ENCODE measurements around the gene CUX1. TPM values are rescaled to one million over a fixed set of nuclear protein-coding genes. Genes with fewer than 3 reads are reported as not detected.

Gene CUX1
- total RNA-seq, 1 donor, result 46.2 TPM

- H3K4me3 ChIP-seq (ENCODE audit: low read depth, low read length), result no peak overlapping the region
- DNase-seq (ENCODE audit: low read depth), result no peak
- no peak for TF ChIP-seq CTCF (IDR thresholded peaks at IDR 0.05; ENCODE audit: insufficient read depth, low read depth, low read length)
Measured at GRCh38 chr7:102059524-102059923, 242.1 kb downstream of the CUX1 start.

GRCh38 chr7:102061354-102061945 is 244.0 kb downstream of the CUX1 start:
- H3K4me3 ChIP-seq (ENCODE audit: low read depth, low read length), result no peak overlapping the region
- no peak for DNase-seq (ENCODE audit: low read depth)
- no peak for TF ChIP-seq CTCF (IDR thresholded peaks at IDR 0.05; ENCODE audit: insufficient read depth, low read depth, low read length)

- no peak overlapping the region for H3K4me3 ChIP-seq (ENCODE audit: low read depth, low read length)
- TF ChIP-seq CTCF (IDR thresholded peaks at IDR 0.05; ENCODE audit: insufficient read depth, low read depth, low read length), result no peak
- DNase-seq (ENCODE audit: low read depth), result peak; percentile 95
Measured at GRCh38 chr7:102061981-102062390, 244.6 kb downstream of the CUX1 start.

- H3K4me3 ChIP-seq (ENCODE audit: low read depth, low read length), result no peak overlapping the region
- no peak for TF ChIP-seq CTCF (IDR thresholded peaks at IDR 0.05; ENCODE audit: insufficient read depth, low read depth, low read length)
- DNase-seq (ENCODE audit: low read depth), result peak; percentile 73
Measured at GRCh38 chr7:102063690-102064180, 246.3 kb downstream of the CUX1 start.

GRCh38 chr7:102064361-102065025 is 247.1 kb downstream of the CUX1 start:
- TF ChIP-seq CTCF (IDR thresholded peaks at IDR 0.05; ENCODE audit: insufficient read depth, low read depth, low read length), result no peak
- no peak overlapping the region for H3K4me3 ChIP-seq (ENCODE audit: low read depth, low read length)
- no peak for DNase-seq (ENCODE audit: low read depth)

GRCh38 chr7:102065226-102065625 is 247.8 kb downstream of the CUX1 start:
- DNase-seq (ENCODE audit: low read depth), result no peak

More at GRCh38 chr7:102065226-102065625, 247.8 kb downstream of the CUX1 start:
- no peak overlapping the region for H3K4me3 ChIP-seq (ENCODE audit: low read depth, low read length)
- TF ChIP-seq CTCF (IDR thresholded peaks at IDR 0.05; ENCODE audit: insufficient read depth, low read depth, low read length), result no peak

Measured in fibroblast of villous mesenchyme (primary cell).